Heart left ventricle (tissue), 13 donors: ENCODE measurements around the gene CARS2.

Source experiments
- POLR2A ChIP-seq, 2 donors: fragments of 450-650 bp; IDR thresholded peaks; one replicate each; pipeline ENCODE4 v1.6.1; 2017; ENCODE audit warnings: antibody characterized with exemption in 2 of 2, mild to moderate bottlenecking in 2 of 2, moderate library complexity in 2 of 2
- TF ChIP-seq, protein P1 (sequence below), 12 donors: fragments of 200-600 bp; sonication (generic) in 4 of 12; IDR thresholded peaks; one replicate each; pipeline versions ENCODE4 v1.5.0 to v1.8.0; 2018 to 2022; ENCODE audit warnings: antibody characterized with exemption in 12 of 12, mild to moderate bottlenecking in 5 of 12
- donor health status: ischemic (EF 13 %, LVEDD 7.1; RV severe dilation, severe dysfunction).
- donor health status: DM: no; HTN: yes; CAD: no.
- donor health status: DM: no; HTN: no; CAD: no.
- donor health status: ischemic (EF 25% LVEDD 6.9; RV normal size, moderate dysfunction).
- donor health status: ischemic (EF 25% LVEDD 5.7; RV mildly dilated, moderate dysfunction).
- donor health status: ischemic (EF 35%, LVEDD 5.7; RV mildly dilated, moderate dysfunction).
- donor health status: nonischemic (EF 11% LVEDD 7.7; RV severe dilation, severe dysfunction).
- donor health status: DM: yes; HTN: yes; CAD: no.
- donor health status: PGD.
- donor health status: ischemic (EF 29% LVEDD 5.4; RV normal size, mild dysfunction).
- donor health status: nonischemic (EF 23%, LVEDD 6.1; RV moderate dilation, normal function).

DNA sequence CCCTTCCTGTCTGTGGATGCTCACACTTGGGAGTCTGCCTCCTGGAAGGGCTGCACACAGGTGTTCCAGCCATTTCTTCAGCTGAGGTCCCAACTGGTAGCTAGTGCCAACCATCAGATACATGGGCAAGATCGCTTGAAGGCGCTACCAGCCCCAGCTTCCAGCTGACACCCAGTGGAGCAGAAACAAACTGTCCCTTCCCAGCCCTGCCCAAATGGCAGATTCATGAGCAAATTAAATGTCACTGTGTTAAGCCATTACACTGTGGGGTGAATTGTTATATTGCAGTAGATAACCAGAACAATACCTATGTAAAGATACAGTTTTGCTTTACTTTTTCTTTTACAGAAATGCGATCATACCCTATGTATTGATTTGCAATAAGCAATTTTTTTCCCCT lies 25.2 kb upstream of the CARS2 start:
- TF ChIP-seq, protein P1, sequence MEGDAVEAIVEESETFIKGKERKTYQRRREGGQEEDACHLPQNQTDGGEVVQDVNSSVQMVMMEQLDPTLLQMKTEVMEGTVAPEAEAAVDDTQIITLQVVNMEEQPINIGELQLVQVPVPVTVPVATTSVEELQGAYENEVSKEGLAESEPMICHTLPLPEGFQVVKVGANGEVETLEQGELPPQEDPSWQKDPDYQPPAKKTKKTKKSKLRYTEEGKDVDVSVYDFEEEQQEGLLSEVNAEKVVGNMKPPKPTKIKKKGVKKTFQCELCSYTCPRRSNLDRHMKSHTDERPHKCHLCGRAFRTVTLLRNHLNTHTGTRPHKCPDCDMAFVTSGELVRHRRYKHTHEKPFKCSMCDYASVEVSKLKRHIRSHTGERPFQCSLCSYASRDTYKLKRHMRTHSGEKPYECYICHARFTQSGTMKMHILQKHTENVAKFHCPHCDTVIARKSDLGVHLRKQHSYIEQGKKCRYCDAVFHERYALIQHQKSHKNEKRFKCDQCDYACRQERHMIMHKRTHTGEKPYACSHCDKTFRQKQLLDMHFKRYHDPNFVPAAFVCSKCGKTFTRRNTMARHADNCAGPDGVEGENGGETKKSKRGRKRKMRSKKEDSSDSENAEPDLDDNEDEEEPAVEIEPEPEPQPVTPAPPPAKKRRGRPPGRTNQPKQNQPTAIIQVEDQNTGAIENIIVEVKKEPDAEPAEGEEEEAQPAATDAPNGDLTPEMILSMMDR (IDR thresholded peaks at IDR 0.05): no peak
- TF ChIP-seq POLR2A (IDR thresholded peaks at IDR 0.05): no peak
